Measurements from ENCODE around the gene HIBADH. TPM values are rescaled to one million over a fixed set of nuclear protein-coding genes. Genes with fewer than 3 reads are reported as not detected.
A peak's percentile ranks its signal among the peaks of the same experiment; 100 is the strongest.

Gene HIBADH
- 25.0 TPM for total RNA-seq
- polyA plus RNA-seq = 33.1 TPM
- long read RNA-seq, donor 1, partial matches to known transcripts = 0 of 2 reads
- long read RNA-seq, donor 1, other reads (novel, unspliced or antisense) = 0 of 2 reads
- long read RNA-seq, donor 2 = 0 reads
- long read RNA-seq, donor 3, partial matches to known transcripts = 5 of 8 reads
- long read RNA-seq, donor 3, other reads (novel, unspliced or antisense) = 0 of 8 reads
- long read RNA-seq, donor 4, transcript HIBADH-201 (8 exons, 1,990 nt) = major isoform, 7 of 25 reads
- long read RNA-seq, donor 4, partial matches to known transcripts = 18 of 25 reads
- long read RNA-seq, donor 4, other reads (novel, unspliced or antisense) = 0 of 25 reads
- long read RNA-seq, donor 5, transcript HIBADH-201 (8 exons, 1,990 nt) = major isoform, 21 of 26 reads
- long read RNA-seq, donor 5, partial matches to known transcripts = 5 of 26 reads
- long read RNA-seq, donor 5, other reads (novel, unspliced or antisense) = 0 of 26 reads
- long read RNA-seq, donor 6, transcript HIBADH-201 (8 exons, 1,990 nt) = major isoform, 7 of 14 reads
- long read RNA-seq, donor 6, partial matches to known transcripts = 7 of 14 reads
- long read RNA-seq, donor 6, other reads (novel, unspliced or antisense) = 0 of 14 reads
- long read RNA-seq, donor 7, transcript HIBADH-201 (8 exons, 1,990 nt) = major isoform, 10 of 15 reads
- long read RNA-seq, donor 7, partial matches to known transcripts = 5 of 15 reads
- long read RNA-seq, donor 7, other reads (novel, unspliced or antisense) = 0 of 15 reads
- long read RNA-seq, donor 8, transcript HIBADH-201 (8 exons, 1,990 nt) = major isoform, 5 of 5 reads
- long read RNA-seq, donor 8, partial matches to known transcripts = 0 of 5 reads
- long read RNA-seq, donor 8, other reads (novel, unspliced or antisense) = 0 of 5 reads
- long read RNA-seq, donor 9, partial matches to known transcripts = 0 of 4 reads
- long read RNA-seq, donor 9, other reads (novel, unspliced or antisense) = 0 of 4 reads
- long read RNA-seq, donor 10, transcript HIBADH-201 (8 exons, 1,990 nt) = major isoform, 11 of 14 reads
- long read RNA-seq, donor 10, partial matches to known transcripts = 0 of 14 reads
- long read RNA-seq, donor 10, other reads (novel, unspliced or antisense) = 0 of 14 reads

DNA sequence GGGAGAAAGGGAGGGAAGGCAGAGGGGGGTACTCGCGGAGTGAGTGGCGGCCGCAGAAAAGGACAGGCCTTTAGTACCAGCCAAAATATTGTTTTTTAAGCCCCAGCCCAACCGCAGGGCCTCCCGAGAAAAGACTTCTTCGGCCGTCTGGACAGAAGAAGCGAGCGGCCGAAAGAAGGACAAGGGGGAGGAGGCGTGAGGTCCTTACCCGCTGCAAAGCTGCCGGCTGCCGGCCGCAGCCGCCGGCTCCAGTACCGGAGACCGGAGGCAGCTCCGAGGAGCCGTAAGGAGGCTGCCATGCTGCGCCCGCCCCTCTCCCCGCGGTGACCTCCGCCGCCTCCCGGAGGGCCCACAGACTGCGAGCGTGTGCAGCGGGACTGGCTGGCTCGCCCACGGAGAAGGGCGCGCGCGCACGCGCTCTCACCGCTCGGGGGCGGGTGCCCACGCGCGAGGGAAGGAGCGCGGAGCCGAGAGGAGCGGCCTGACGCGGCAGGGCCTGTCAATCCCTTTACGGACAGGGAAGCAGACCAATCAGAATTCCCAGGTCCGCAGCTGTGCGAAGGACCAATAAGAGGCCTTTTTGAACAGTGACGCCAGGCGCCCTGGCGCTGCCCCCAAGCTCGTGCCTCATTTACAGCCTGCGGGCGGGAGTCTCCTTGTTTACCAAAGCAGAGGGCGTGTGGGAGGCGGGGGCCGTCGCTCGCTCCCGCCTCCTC is at the start of gene HIBADH:
Gene HIBADH (minus strand): TSS at position 394 of the 716 bp plus-strand sequence. CDS start 95 bp downstream, at position 299.
- H3K4me3 ChIP-seq (ENCODE audit: low read length in 2 of 2) = peak within 1 kb of the TSS; percentile 77 to 91
- H3K4me1 ChIP-seq (ENCODE audit: control insufficient read depth in 2 of 2, insufficient read depth in 2 of 2, low read length in 2 of 2) = peaks cover 5 to 10% of the 10 kb centered on the region in 2 donors
- peak; percentile 92 to 99 (median 97) for DNase-seq (ENCODE audit: low read depth in 6 of 9, low spot score in 9 of 9)
- no peaks in the 10 kb centered on the region for H3K27me3 ChIP-seq (ENCODE audit: control insufficient read depth in 2 of 2, insufficient read depth in 1 of 2, low read length in 1 of 2)
- H3K27ac ChIP-seq (ENCODE audit: low read depth in 1 of 2, low read length in 1 of 2) = peak within 1 kb of the TSS; percentile 78 to 81
- no peaks in the 10 kb centered on the region for H3K36me3 ChIP-seq (ENCODE audit: control insufficient read depth in 2 of 2, insufficient read depth in 2 of 2, low read length in 1 of 2)
- under 1% methylated on average over 67 of the region's 67 CpGs for WGBS
- H3K9me3 ChIP-seq (ENCODE audit: control insufficient read depth in 2 of 2, insufficient read depth in 1 of 2, low read length in 1 of 2) = no peaks in the 10 kb centered on the region

DNA sequence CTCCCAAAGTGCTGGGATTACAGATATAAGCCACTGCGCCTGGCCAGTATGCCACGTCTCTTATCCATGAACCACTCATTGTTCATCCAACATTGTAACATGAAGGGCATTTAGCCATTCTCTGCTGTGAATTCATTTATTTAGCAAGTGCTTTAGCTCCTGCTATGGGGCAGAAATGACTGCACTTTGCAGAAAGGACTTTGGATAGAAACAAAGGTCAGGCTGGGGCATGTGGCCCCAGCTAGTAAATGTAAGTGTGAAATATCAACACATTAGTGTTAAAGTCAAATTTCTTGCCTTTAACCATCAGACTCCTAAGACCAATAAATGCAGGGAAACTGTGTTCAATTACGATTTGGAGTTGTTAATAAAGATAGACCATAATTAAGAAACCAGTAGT is 49.5 kb upstream of the HIBADH start:
- Histone ChIP-seq H3K4me1 (ENCODE audit: control insufficient read depth in 2 of 2, insufficient read depth in 2 of 2, low read length in 2 of 2) (no peaks in the 10 kb centered on the region), H3K9me3 (ENCODE audit: control insufficient read depth in 2 of 2, insufficient read depth in 1 of 2, low read length in 1 of 2) (no peaks in the 10 kb centered on the region), H3K27me3 (ENCODE audit: control insufficient read depth in 2 of 2, insufficient read depth in 1 of 2, low read length in 1 of 2) (no peaks in the 10 kb centered on the region), H3K4me3 (ENCODE audit: low read length in 2 of 2) (no peak overlapping the region), H3K36me3 (ENCODE audit: control insufficient read depth in 2 of 2, insufficient read depth in 2 of 2, low read length in 1 of 2) (no peaks in the 10 kb centered on the region), H3K27ac (ENCODE audit: low read depth in 1 of 2, low read length in 1 of 2) (no peak overlapping the region)
- 96% methylated on average over 3 of the region's 3 CpGs for WGBS
- DNase-seq (ENCODE audit: low read depth in 6 of 9, low spot score in 9 of 9) = no peak

DNA sequence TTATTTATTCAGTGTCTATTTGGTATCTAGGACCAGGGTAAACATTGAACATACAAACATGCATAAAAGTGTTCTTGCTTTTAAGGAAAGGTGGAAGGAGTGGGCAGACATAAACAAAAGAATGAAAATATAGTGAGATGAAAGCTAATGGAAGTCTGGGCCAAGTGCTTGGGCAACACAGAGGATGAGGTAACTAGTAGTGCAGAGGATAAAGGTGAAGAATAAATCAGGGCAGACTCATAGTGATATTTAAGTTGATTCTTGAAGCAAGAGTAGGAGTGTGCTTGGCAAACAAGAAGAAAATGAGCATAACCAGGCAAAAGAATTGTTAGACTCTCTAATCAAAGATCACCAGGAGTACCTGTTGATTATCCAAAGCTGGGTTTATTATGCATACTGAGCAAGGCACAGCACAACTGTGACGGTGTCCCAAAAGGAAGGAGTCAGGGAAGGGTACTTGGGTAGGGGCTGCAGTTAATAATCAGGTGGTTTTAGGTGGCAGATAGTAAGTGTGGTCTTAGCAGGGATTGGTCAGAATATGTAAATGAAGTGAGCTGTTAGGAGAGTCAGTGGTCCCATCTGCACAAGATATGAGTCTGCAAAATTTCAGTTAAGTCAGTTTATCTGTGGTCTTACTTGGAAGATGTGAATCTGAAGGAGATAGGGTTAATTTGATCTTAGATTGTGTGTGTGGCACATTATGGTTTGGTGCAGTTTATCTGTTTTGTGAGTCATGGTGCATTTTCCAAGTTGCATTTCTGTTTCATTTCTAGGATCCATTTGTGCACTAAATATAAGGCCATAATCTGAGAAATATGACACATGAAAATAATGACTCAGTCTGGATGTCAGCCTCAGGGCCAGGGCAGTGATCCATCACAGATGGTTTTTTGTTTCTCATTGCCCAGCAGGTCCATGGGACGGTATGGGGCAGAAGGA is 46.7 kb upstream of the HIBADH start:
- Histone ChIP-seq H3K27ac (ENCODE audit: low read depth in 1 of 2, low read length in 1 of 2) (no peak overlapping the region), H3K36me3 (ENCODE audit: control insufficient read depth in 2 of 2, insufficient read depth in 2 of 2, low read length in 1 of 2) (no peaks in the 10 kb centered on the region), H3K4me1 (ENCODE audit: control insufficient read depth in 2 of 2, insufficient read depth in 2 of 2, low read length in 2 of 2) (no peaks in the 10 kb centered on the region), H3K9me3 (ENCODE audit: control insufficient read depth in 2 of 2, insufficient read depth in 1 of 2, low read length in 1 of 2) (no peaks in the 10 kb centered on the region), H3K4me3 (ENCODE audit: low read length in 2 of 2) (no peak overlapping the region), H3K27me3 (ENCODE audit: control insufficient read depth in 2 of 2, insufficient read depth in 1 of 2, low read length in 1 of 2) (no peaks in the 10 kb centered on the region)
- 91% methylated on average over 2 of the region's 2 CpGs for WGBS
- no peak for DNase-seq (ENCODE audit: low read depth in 6 of 9, low spot score in 9 of 9)

DNA sequence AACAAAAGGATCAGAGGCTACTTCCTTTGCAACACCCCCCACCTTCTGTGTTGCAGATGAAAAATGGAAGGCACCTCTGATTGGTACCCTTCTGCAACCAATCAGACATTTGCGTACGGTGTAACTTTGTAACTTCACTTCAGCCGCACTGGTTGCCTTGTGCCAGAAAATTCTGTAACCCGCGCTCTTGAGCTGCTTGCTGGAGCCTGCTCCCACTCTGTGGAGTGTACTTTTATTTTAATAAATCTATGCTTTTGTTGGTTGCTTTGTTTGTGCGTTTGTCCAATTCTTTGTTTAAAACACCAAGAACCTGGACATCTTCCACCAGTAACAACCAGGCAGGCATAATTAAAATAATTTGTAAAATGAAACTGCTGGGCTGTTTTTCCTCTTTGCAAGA is 45.8 kb upstream of the HIBADH start:
- WGBS = 97% methylated on average over 6 of the region's 6 CpGs
- Histone ChIP-seq H3K4me1 (ENCODE audit: control insufficient read depth in 2 of 2, insufficient read depth in 2 of 2, low read length in 2 of 2) (no peaks in the 10 kb centered on the region), H3K4me3 (ENCODE audit: low read length in 2 of 2) (no peak overlapping the region)

DNA sequence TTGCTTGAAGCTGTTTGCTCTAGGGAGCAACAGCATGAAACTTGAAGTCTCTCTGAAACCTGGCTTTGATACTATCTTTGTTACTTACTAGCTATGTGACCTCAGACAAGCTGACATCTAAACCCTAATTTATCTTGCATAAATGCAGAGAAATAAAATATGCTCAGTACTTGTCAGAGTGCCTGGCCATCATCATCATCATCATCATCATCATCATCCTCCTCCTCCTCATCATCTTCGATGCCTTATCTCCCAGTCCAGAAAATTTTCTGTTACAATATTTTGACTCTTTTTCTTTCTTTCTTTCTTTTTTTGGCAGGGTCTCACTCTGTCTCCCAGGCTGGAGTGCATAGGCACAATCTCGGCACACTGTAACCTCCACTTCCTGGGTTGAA is 42.5 kb upstream of the HIBADH start:
- Histone ChIP-seq H3K36me3 (ENCODE audit: control insufficient read depth in 2 of 2, insufficient read depth in 2 of 2, low read length in 1 of 2) (no peaks in the 10 kb centered on the region), H3K27me3 (ENCODE audit: control insufficient read depth in 2 of 2, insufficient read depth in 1 of 2, low read length in 1 of 2) (no peaks in the 10 kb centered on the region), H3K4me1 (ENCODE audit: control insufficient read depth in 2 of 2, insufficient read depth in 2 of 2, low read length in 2 of 2) (no peaks in the 10 kb centered on the region), H3K9me3 (ENCODE audit: control insufficient read depth in 2 of 2, insufficient read depth in 1 of 2, low read length in 1 of 2) (no peaks in the 10 kb centered on the region), H3K4me3 (ENCODE audit: low read length in 2 of 2) (no peak overlapping the region), H3K27ac (ENCODE audit: low read depth in 1 of 2, low read length in 1 of 2) (no peak overlapping the region)
- DNase-seq (ENCODE audit: low read depth in 6 of 9, low spot score in 9 of 9) = no peak
- WGBS = 95% methylated on average over 2 of the region's 2 CpGs

More for the DNA sequence above, 45.8 kb upstream of the HIBADH start:
- no peak for DNase-seq (ENCODE audit: low read depth in 6 of 9, low spot score in 9 of 9)
- Histone ChIP-seq H3K9me3 (ENCODE audit: control insufficient read depth in 2 of 2, insufficient read depth in 1 of 2, low read length in 1 of 2) (no peaks in the 10 kb centered on the region), H3K27ac (ENCODE audit: low read depth in 1 of 2, low read length in 1 of 2) (no peak overlapping the region), H3K27me3 (ENCODE audit: control insufficient read depth in 2 of 2, insufficient read depth in 1 of 2, low read length in 1 of 2) (no peaks in the 10 kb centered on the region), H3K36me3 (ENCODE audit: control insufficient read depth in 2 of 2, insufficient read depth in 2 of 2, low read length in 1 of 2) (no peaks in the 10 kb centered on the region)

DNA sequence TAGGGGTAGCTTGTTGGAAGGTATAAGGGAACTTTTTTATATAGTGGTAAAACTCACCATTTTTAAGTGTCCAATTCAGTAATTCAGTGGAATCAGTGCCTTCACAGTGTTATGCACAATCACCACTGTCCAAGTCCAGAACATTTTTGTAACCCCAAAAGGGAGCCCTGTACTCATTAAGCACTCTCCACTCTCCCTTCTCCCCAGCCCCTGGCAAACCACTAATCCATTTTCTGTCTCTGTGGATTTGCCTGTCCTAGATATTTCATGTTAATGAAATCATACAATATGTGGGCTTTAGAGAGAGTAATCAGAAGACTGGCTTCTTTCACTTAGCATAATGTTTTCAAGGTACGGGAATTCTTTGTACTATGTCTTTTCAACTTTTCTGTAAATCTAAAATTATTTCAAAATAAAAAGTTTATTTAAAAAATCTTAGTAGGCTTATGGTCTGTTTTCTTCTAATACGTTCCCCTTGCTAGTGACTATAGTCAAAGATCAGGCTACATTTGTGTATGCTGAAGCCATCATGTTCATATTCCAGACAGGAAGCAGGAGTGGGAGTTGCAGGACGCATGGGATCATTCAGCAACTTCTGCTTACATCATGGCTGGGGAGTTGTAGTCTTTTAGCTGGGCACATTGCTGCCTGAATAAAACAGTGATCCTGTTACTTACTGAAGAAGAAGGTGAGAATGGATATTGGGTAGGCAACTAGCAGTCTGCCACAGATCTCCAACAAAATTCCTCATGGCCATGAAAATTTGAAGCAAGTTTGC is 41.9 kb upstream of the HIBADH start:
- Histone ChIP-seq H3K36me3 (ENCODE audit: control insufficient read depth in 2 of 2, insufficient read depth in 2 of 2, low read length in 1 of 2) (no peaks in the 10 kb centered on the region), H3K27ac (ENCODE audit: low read depth in 1 of 2, low read length in 1 of 2) (no peak overlapping the region), H3K4me1 (ENCODE audit: control insufficient read depth in 2 of 2, insufficient read depth in 2 of 2, low read length in 2 of 2) (no peaks in the 10 kb centered on the region), H3K27me3 (ENCODE audit: control insufficient read depth in 2 of 2, insufficient read depth in 1 of 2, low read length in 1 of 2) (no peaks in the 10 kb centered on the region), H3K9me3 (ENCODE audit: control insufficient read depth in 2 of 2, insufficient read depth in 1 of 2, low read length in 1 of 2) (no peaks in the 10 kb centered on the region), H3K4me3 (ENCODE audit: low read length in 2 of 2) (no peak overlapping the region)
- no peak for DNase-seq (ENCODE audit: low read depth in 6 of 9, low spot score in 9 of 9)
- 95% methylated on average over 3 of the region's 3 CpGs for WGBS

DNA sequence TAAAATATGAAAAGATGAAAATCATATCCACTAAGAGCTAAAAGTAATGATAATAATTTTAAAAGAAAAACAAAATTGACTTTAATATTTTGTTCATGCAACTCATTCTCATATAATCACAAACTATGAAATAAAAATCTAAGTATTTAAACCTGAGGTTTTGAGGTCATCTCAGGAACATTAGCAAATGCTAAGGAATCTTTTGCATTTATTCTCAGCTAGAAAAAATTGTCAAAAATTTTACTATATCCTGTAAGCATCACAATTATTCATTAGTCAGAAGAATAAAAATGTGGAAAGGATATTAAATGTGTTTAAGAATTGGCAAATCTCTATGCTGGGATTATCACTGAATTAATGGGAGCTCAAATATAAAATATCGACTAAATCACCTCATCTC is 40.5 kb upstream of the HIBADH start:
- DNase-seq (ENCODE audit: low read depth in 6 of 9, low spot score in 9 of 9) = no peak
- no peaks in the 10 kb centered on the region for H3K4me1 ChIP-seq (ENCODE audit: control insufficient read depth in 2 of 2, insufficient read depth in 2 of 2, low read length in 2 of 2)
- H3K4me3 ChIP-seq (ENCODE audit: low read length in 2 of 2) = no peak overlapping the region
- no peaks in the 10 kb centered on the region for H3K36me3 ChIP-seq (ENCODE audit: control insufficient read depth in 2 of 2, insufficient read depth in 2 of 2, low read length in 1 of 2)
- 96% methylated on average over 1 of the region's 1 CpG for WGBS
- H3K9me3 ChIP-seq (ENCODE audit: control insufficient read depth in 2 of 2, insufficient read depth in 1 of 2, low read length in 1 of 2) = no peaks in the 10 kb centered on the region
- no peak overlapping the region for H3K27ac ChIP-seq (ENCODE audit: low read depth in 1 of 2, low read length in 1 of 2)
- no peaks in the 10 kb centered on the region for H3K27me3 ChIP-seq (ENCODE audit: control insufficient read depth in 2 of 2, insufficient read depth in 1 of 2, low read length in 1 of 2)

Data from thymus (tissue), 14 donors.